ENCODE measurements around the gene YY1AP1.

DNA sequence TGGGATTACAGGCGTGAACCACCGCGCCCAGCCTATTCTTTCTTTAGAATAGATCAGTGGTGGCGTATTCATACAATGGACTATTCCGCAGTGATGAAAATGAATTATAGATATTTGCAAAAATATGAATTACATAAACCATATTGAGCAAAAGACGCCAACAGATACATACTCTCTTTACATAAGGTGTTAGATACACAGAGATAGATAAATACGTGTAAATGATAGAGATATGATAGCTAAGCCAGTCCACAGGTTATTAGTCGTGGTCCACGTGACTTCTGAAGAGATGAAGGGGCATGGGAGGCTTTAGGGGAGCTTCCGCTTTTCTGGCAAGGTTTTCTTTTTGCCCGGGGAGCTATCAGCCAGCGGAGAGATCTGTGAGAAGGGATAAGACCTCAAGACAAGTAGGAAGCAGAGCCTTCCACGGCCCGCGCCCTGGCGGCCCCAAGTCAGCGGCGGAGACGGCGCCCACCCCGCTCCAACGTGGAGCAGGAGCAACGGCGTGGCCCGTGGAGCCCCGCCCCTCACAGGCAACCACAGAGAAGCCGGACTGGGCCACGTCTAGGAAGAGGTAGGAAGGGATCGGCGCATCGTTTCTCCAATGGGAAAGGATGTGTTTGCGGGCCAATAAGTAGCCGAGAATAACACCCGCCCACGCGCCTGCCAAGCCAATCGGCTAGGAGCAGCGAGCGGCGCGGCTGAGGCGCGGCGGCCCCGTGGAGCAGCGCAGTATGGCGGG lies 78.9 kb downstream of the YY1AP1 start, which contains the start of gene MSTO1:
- TF ChIP-seq CTCF (IDR thresholded peaks at IDR 0.05) (no peak), POLR2A (IDR thresholded peaks at IDR 0.05) (peak in 1 of 2 donors; percentile 48)

Data from thyroid gland (tissue), 4 donors.